ENCODE measurements around the gene B4GALNT1. TPM values are rescaled to one million over a fixed set of nuclear protein-coding genes. Genes with fewer than 3 reads are reported as not detected.

B4GALNT1 gene
- total and polyA plus RNA-seq, 10 of the 15 experiments (the other 5 are each of a cell fraction or from before 2014, with no cell fraction given) = 0.01 to 0.38 (median 0.14) TPM; not detected in 3

DNA sequence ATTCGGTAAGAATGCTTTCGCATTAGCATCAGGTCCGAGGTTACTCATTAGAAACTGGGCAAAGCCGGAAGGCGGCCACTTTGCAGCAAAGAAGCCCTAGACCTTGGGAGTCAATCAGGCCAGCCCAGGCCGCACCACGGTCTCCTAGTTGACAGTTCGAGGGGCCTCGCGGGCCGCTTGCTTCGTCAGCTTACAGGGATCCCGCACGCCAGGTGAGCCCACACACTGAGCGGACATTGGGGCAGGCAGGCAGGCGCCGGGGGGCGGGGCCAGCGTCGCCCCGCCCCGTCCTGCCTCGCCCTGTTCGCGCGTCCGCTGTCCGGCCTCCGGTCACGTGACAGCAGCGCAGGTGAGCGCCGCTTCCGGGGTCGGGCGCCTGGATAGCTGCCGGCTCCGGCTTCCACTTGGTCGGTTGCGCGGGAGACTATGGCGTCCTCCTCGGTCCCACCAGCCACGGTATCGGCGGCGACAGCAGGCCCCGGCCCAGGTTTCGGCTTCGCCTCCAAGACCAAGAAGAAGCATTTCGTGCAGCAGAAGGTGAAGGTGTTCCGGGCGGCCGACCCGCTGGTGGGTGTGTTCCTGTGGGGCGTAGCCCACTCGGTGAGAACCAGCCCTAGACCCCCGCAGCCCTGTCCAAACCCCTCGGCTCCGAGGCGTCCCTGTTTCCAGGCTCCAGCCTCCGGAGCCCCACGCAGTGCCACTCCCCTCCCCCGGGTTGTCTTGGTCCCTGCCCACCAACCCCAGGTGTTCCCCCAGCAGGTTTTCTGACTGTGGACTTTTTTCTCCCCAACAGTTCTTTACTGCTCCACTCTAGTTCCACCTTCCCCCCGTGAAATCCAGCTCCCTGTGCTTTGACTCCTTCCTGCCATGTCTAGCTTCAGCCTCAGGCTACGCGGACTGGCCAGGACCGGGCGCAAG, 41.9 kb downstream of the B4GALNT1 start, which contains the start of gene PIP4K2C (continued):
- 0 out of 2 replicates have a peak, but pooled peaks have one; percentile 40 for TF ChIP-seq SMARCA5 (IDR thresholded peaks at IDR 0.05)
- no peak for TF ChIP-seq MTA3 (IDR thresholded peaks at IDR 0.05; ENCODE audit: borderline replicate concordance, low read length)
- no peak for TF ChIP-seq HDGF (IDR thresholded peaks at IDR 0.05)
- no peak for TF ChIP-seq SUPT20H (IDR thresholded peaks at IDR 0.05; ENCODE audit: borderline replicate concordance, control insufficient read depth, low read depth, low read length)
- TF ChIP-seq EP300 (IDR thresholded peaks at IDR 0.05; ENCODE audit: borderline replicate concordance in 1 of 2, control insufficient read depth in 1 of 2, low read depth in 2 of 2, low read length in 2 of 2) = no peak
- TF ChIP-seq ZNF207 (IDR thresholded peaks at IDR 0.05; ENCODE audit: borderline replicate concordance) = no peak
- TF ChIP-seq MXI1 (IDR thresholded peaks at IDR 0.05; ENCODE audit: low read depth, low read length) = peak; percentile 53
- TF ChIP-seq JUND (IDR thresholded peaks at IDR 0.05; ENCODE audit: low read depth, low read length) = no peak
- TF ChIP-seq TARDBP (IDR thresholded peaks at IDR 0.05; ENCODE audit: borderline replicate concordance) = no peak
- no peak for TF ChIP-seq NFIC (IDR thresholded peaks at IDR 0.05; ENCODE audit: low read depth, low read length)
- TF ChIP-seq ZBED1 (IDR thresholded peaks at IDR 0.05; ENCODE audit: borderline replicate concordance) = no peak
- no peak for TF ChIP-seq CHD1 (IDR thresholded peaks at IDR 0.05; ENCODE audit: low read depth, low read length)
- TF ChIP-seq, protein P1, sequence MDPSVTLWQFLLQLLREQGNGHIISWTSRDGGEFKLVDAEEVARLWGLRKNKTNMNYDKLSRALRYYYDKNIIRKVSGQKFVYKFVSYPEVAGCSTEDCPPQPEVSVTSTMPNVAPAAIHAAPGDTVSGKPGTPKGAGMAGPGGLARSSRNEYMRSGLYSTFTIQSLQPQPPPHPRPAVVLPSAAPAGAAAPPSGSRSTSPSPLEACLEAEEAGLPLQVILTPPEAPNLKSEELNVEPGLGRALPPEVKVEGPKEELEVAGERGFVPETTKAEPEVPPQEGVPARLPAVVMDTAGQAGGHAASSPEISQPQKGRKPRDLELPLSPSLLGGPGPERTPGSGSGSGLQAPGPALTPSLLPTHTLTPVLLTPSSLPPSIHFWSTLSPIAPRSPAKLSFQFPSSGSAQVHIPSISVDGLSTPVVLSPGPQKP (IDR thresholded peaks at IDR 0.05; ENCODE audit: low read depth, low read length) = no peak
- TF ChIP-seq SUZ12 (IDR thresholded peaks at IDR 0.05; ENCODE audit: unreplicated experiment) = no peak
- TF ChIP-seq, protein P2, sequence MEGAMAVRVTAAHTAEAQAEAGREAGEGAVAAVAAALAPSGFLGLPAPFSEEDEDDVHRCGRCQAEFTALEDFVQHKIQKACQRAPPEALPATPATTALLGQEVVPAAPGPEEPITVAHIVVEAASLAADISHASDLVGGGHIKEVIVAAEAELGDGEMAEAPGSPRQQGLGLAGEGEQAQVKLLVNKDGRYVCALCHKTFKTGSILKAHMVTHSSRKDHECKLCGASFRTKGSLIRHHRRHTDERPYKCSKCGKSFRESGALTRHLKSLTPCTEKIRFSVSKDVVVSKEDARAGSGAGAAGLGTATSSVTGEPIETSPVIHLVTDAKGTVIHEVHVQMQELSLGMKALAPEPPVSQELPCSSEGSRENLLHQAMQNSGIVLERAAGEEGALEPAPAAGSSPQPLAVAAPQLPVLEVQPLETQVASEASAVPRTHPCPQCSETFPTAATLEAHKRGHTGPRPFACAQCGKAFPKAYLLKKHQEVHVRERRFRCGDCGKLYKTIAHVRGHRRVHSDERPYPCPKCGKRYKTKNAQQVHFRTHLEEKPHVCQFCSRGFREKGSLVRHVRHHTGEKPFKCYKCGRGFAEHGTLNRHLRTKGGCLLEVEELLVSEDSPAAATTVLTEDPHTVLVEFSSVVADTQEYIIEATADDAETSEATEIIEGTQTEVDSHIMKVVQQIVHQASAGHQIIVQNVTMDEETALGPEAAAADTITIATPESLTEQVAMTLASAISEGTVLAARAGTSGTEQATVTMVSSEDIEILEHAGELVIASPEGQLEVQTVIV (IDR thresholded peaks at IDR 0.05; ENCODE audit: borderline replicate concordance, partially characterized antibody) = peak; percentile 57
- TF ChIP-seq TBL1XR1 (IDR thresholded peaks at IDR 0.05; ENCODE audit: low read depth, low read length) = peak; percentile 32; the same call in 1 of the 2 replicates
- TF ChIP-seq TCF12 (IDR thresholded peaks at IDR 0.05; ENCODE audit: low read depth, low read length) = 0 out of 2 replicates have a peak, but pooled peaks have one; percentile 4
- TF ChIP-seq, protein P3, sequence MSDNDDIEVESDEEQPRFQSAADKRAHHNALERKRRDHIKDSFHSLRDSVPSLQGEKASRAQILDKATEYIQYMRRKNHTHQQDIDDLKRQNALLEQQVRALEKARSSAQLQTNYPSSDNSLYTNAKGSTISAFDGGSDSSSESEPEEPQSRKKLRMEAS (IDR thresholded peaks at IDR 0.05; ENCODE audit: low read depth, low read length) = peak; percentile 87
- no peak for TF ChIP-seq CBFB (IDR thresholded peaks at IDR 0.05; ENCODE audit: low read depth)
- no peak for TF ChIP-seq ESRRA (IDR thresholded peaks at IDR 0.05; ENCODE audit: low read length)
- TF ChIP-seq WRNIP1 (IDR thresholded peaks at IDR 0.05; ENCODE audit: borderline replicate concordance, low read depth, low read length) = no peak
- no peak for TF ChIP-seq IKZF2 (IDR thresholded peaks at IDR 0.05)
- TF ChIP-seq, protein P4, sequence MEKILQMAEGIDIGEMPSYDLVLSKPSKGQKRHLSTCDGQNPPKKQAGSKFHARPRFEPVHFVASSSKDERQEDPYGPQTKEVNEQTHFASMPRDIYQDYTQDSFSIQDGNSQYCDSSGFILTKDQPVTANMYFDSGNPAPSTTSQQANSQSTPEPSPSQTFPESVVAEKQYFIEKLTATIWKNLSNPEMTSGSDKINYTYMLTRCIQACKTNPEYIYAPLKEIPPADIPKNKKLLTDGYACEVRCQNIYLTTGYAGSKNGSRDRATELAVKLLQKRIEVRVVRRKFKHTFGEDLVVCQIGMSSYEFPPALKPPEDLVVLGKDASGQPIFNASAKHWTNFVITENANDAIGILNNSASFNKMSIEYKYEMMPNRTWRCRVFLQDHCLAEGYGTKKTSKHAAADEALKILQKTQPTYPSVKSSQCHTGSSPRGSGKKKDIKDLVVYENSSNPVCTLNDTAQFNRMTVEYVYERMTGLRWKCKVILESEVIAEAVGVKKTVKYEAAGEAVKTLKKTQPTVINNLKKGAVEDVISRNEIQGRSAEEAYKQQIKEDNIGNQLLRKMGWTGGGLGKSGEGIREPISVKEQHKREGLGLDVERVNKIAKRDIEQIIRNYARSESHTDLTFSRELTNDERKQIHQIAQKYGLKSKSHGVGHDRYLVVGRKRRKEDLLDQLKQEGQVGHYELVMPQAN (conservative IDR thresholded peaks at IDR 0.05) = peak; percentile 94
- peak; percentile 91 to 99 for TF ChIP-seq BHLHE40 (IDR thresholded peaks at IDR 0.05; ENCODE audit: borderline replicate concordance in 1 of 2, low read depth in 2 of 2, low read length in 1 of 2)
- peak; percentile 57; the same call in 1 of the 2 replicates for TF ChIP-seq BACH1 (IDR thresholded peaks at IDR 0.05; ENCODE audit: borderline replicate concordance)
